Skin of body (tissue), 3 donors: Measurements from ENCODE around the gene LCK. TPM values are rescaled to one million over a fixed set of nuclear protein-coding genes. Genes with fewer than 3 reads are reported as not detected.

Source experiments
- DNase-seq: peaks from one replicate; lab custom pipeline; 2025; lab: John Stamatoyannopoulos, UW
- small RNA-seq: library from RNA; depleted of rRNA; stranded (forward); fragments of <200 nt; gene quantifications from one replicate; pipeline ENCODE3, GENCODE V24; 2014; ENCODE audit warnings: low replicate concordance
- total RNA-seq: library from RNA; depleted of rRNA; stranded (reverse); fragments of >200 nt; gene quantifications from one replicate; pipeline ENCODE4 v1.2.3, GENCODE V29; 2014

LCK gene
- total RNA-seq, 1 donor from 2014 or later = 1.2 TPM

DNA sequence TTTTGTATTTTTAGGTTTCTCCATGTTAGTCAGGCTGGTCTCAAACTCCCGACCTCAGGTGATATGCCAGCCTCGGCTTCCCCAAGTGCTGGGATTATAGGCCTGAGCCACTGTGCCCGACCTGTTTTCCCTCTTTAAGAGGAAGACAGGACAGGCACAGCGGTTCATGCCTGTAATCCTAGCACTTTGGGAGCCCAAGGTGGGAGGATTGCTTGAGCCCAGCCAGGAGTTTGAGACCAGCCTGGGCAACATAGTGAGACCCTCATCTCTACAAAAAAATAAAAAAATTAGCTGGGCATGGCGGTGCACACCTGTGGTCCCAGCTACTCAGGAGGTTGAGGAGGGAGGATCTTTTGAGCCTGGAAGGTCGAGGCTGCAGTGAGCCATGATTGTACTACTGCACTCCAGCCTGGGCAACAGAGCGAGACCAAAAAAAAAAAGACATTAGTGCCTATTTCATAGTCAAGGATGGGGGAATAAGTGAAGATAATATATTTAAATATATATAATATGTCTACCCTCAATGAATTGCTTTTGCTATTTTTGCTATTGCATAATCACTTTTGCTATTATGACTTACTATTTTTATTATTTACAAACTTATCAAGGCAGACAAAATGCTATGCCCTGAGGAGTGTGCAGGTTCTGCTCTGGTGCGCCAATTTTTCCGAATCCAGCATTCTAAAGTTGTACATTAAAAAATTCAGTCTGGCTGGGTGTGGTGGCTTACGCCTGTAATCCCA, 67.2 kb downstream of the LCK start:
- DNase-seq = no peak

GRCh38 chr1:32321712-32322291, 70.7 kb downstream of the LCK start:
- no peak for DNase-seq

GRCh38 chr1:32327204-32327603, 76.1 kb downstream of the LCK start:
- no peak for DNase-seq

DNA sequence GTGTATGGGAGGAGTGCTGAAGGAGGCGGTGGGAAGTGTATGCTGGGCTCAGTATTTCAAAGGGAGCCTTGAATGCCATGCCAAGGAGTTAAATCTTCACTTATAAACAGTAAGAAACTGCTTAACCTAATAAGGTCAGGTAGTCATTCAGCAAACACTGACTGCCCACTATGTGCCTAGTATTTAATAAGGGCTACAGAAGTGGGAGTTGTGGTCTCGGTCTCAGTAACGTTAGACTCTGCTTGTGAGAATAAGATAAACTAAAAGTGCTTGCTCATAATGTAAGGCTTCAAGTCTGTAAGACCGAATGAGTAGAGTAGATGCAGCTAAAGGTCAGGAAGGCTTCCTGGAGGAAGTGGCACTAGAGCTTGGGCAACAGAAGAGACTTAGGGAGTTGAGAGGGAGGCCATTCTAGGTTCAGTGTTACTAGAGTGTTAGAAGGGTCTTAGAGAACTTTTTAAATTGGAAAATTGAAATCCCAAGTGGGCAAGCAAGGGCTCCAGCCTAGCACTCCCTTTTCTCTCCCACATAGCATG, 78.9 kb downstream of the LCK start:
- no peak for DNase-seq

DNA sequence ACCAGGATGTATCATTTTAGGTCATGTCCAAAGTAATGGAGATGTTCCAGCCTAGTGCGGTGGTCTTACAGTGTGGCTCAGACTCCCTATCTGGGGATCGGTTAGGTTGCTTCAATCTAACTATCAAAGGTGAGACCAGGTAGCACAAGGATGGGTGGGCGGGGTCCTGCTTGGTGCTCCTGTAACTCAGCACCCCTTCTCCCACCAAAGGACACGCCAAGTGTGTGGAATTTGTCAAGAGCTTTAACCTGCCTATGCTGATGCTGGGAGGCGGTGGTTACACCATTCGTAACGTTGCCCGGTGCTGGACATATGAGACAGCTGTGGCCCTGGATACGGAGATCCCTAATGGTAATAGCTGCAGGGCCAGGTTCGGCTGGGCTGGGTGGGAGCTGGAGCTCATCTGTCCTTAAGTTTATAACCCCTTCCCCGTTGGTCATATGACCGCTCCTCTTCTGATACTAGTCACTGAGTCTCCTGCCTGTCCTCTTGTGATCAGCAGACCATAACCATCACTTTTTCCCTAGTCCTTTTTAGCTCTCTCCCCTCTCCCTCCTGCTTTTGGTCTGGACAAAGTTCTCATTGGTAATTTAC, 79.6 kb downstream of the LCK start:
- DNase-seq = no peak

GRCh38 chr1:32331549-32331948, 80.5 kb downstream of the LCK start:
- no peak for DNase-seq

DNA sequence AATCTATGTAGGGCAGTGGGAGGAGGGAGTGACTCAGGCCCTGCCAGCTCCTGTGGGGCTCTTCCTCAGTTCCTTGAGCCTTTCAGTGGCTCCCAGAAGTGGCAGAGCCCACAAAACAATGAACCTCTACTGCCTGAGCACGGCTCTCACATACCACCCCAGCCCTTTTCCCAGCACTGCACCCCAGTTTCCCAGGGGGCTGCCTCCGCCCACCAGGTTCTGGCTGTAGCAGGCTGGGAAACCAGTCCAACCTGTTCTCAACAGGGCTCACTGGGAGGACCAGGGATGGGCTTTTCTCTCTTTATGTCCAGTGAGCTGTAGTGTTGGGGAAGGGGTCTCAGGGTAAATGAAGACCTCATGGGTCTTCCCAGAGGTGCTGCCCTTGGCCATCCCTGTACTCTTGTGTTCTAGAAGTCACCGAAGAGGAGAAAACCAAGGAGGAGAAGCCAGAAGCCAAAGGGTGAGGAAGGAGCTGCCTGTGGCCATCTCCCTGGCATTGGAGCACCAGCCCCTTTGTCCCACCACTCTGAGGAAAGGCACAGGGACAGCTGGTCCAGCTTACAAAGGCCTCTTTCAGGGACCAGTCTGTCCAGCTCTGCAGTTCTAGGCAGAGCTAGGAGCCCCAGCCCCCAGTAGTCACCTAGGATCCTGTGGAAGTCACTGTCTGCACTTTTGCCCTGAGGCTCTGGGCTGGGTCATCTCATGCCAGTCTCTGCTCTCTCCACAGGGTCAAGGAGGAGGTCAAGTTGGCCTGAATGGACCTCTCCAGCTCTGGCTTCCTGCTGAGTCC, 81.4 kb downstream of the LCK start:
- DNase-seq = no peak

DNA sequence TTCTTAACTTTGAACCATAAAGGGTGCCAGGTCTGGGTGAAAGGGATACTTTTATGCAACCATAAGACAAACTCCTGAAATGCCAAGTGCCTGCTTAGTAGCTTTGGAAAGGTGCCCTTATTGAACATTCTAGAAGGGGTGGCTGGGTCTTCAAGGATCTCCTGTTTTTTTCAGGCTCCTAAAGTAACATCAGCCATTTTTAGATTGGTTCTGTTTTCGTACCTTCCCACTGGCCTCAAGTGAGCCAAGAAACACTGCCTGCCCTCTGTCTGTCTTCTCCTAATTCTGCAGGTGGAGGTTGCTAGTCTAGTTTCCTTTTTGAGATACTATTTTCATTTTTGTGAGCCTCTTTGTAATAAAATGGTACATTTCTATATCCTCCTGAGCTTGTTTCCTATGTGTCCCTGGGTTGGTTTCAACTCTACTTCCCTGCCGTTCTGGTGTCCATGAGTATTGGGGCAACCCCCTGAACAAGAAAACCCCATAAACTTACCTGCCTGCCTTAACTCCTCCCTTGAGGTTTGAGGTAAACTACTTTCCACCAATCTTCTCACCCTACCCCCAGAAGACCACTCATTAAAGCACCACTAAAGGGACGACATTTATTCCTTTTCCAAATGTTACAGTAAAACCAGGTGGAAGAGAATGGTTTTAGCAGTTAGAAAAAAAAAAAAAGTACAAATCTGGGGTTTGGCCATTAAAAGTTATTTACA, 82.3 kb downstream of the LCK start:
- no peak for DNase-seq

- no peak for DNase-seq
Observed at GRCh38 chr1:32334274-32334861, 83.3 kb downstream of the LCK start.

- DNase-seq = no peak
Observed at GRCh38 chr1:32334864-32335534, 83.9 kb downstream of the LCK start.

DNA sequence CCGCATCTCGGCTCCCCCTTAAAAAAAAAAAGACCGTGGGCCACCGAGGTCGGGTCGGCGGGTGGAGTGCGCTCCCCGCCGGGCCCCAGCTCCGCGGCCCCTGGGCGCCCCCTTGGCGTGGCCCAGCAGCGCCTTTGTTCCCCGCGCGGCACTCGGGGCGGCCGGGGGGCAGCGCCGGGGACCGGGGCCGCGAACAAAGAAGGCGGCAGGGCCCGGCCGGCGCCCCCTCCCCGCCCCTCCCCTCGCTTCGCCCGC, 84.4 kb downstream of the LCK start:
- no peak for DNase-seq

Small RNA genes within 50 kb of the gene (small RNA-seq; reads per million reads assigned to genes)
- gene RF00017 = not detected
- gene RF00019 = not detected

Other genes starting within 250 kb of the LCK start
- gene KHDRBS1, start 237.4 kb upstream of the LCK start, total RNA-seq = 75.1 TPM
- 4.7 TPM for gene TMEM39B, start 178.3 kb upstream of the LCK start, total RNA-seq
- gene KPNA6, start 143.2 kb upstream of the LCK start, total RNA-seq = 22.6 TPM
- gene TXLNA, start 71.6 kb upstream of the LCK start, total RNA-seq = 35.9 TPM
- 12.5 TPM for gene CCDC28B, start 50.7 kb upstream of the LCK start, total RNA-seq
- 3.5 TPM for gene IQCC, start 45.6 kb upstream of the LCK start, total RNA-seq
- gene DCDC2B, start 42.2 kb upstream of the LCK start, total RNA-seq = not detected
- 11.5 TPM for gene TMEM234, start 28.9 kb upstream of the LCK start, total RNA-seq
- gene EIF3I, start 28.9 kb upstream of the LCK start, total RNA-seq = 102 TPM
- gene FAM167B, start 4.0 kb upstream of the LCK start, total RNA-seq = 1.3 TPM
- gene HDAC1, start 40.8 kb downstream of the LCK start, total RNA-seq = 50.4 TPM
- 39.8 TPM for gene MARCKSL1, start 85.0 kb downstream of the LCK start, total RNA-seq
- gene FAM229A, start 111.2 kb downstream of the LCK start, total RNA-seq = 1.2 TPM
- gene TSSK3, start 111.3 kb downstream of the LCK start, total RNA-seq = 0.89 TPM
- gene BSDC1, start 143.2 kb downstream of the LCK start, total RNA-seq = 49.8 TPM
- gene ZBTB8B, start 213.8 kb downstream of the LCK start, total RNA-seq = 0.10 TPM